Measurements from ENCODE around the gene AQP7.

GRCh38 chr9:33350310-33350709, 52.1 kb downstream of the AQP7 start:
- no peak for TF ChIP-seq POLR2A (IDR thresholded peaks at IDR 0.05)
- no peak for TF ChIP-seq CTCF (IDR thresholded peaks at IDR 0.05)
- no peak for TF ChIP-seq EP300 (IDR thresholded peaks at IDR 0.05)
